SK-N-MC (cell line): Measurements from ENCODE around the gene ASRGL1.

ENCODE experiments used
- DNase-seq: peaks from one replicate; pipeline ENCODE4 v3.0.0-alpha.2; 2011; ENCODE audit warnings: low read depth, low spot score
- H3K27ac ChIP-seq: fragments of 200-600 bp; sonication (generic); 2 replicates; pipeline ENCODE4 v1.5.1; 2016; ENCODE audit warnings: mixed run types
- H3K36me3 ChIP-seq: fragments of 200-600 bp; sonication (generic); 2 replicates; pipeline ENCODE4 v1.6.1; 2017; ENCODE audit warnings: antibody characterized with exemption, low read length, mixed read lengths; ENCODE audit not compliant: insufficient read depth
- H3K4me3 ChIP-seq: fragments of 200-600 bp; sonication (generic); 2 replicates; pipeline ENCODE4 v1.5.1; 2016
- H3K9ac ChIP-seq: fragments of 200-600 bp; sonication (generic); 2 replicates; pipeline ENCODE4 v1.8.0; 2017; ENCODE audit warnings: mixed run types, mixed read lengths; ENCODE audit not compliant: insufficient read length
- H3K9me3 ChIP-seq: fragments of 200-600 bp; sonication (generic); 2 replicates; pipeline ENCODE4 v1.6.1; 2017; ENCODE audit warnings: low read depth, mild to moderate bottlenecking, antibody characterized with exemption, low read length, moderate library complexity, mixed read lengths
- EZH2 ChIP-seq: fragments of 200-600 bp; sonication (generic); IDR thresholded peaks from one replicate; pipeline ENCODE4 v1.6.1; 2017; ENCODE audit warnings: antibody characterized with exemption
- FOXP2 ChIP-seq: optimal IDR thresholded peaks from 2 replicates; pipeline ENCODE3; 2011; ENCODE audit warnings: mild to moderate bottlenecking, moderate library complexity; ENCODE audit not compliant: insufficient read depth; ENCODE audit errors: extremely low read length, control extremely low read depth
- POLR2AphosphoS5 ChIP-seq: IDR thresholded peaks from 2 replicates; pipeline ENCODE4 v1.6.1; 2012; ENCODE audit warnings: mild to moderate bottlenecking, low read depth, low read length, borderline replicate concordance

ASRGL1 gene

GRCh38 chr11:62421996-62422395 is 84.7 kb downstream of the ASRGL1 start:
- TF ChIP-seq POLR2AphosphoS5: no peak
- TF ChIP-seq EZH2: no peak
- no peak for TF ChIP-seq FOXP2

GRCh38 chr11:62423012-62423411 is 85.8 kb downstream of the ASRGL1 start:
- no peak for DNase-seq
- Histone ChIP-seq H3K27ac (peak overlapping the region; percentile 17; the same call in 1 of the 2 replicates), H3K36me3 (no peaks in the 10 kb centered on the region), H3K9ac (no peak overlapping the region), H3K9me3 (no peaks in the 10 kb centered on the region), H3K4me3 (0 out of 2 replicates have a peak overlapping the region, but pooled peaks have one; percentile 14)
- TF ChIP-seq FOXP2 (no peak), POLR2AphosphoS5 (no peak), EZH2 (no peak)

More at GRCh38 chr11:62421996-62422395, 84.7 kb downstream of the ASRGL1 start:
- Histone ChIP-seq H3K4me3 (no peak overlapping the region), H3K27ac (peak overlapping the region; percentile 31; the same call in 1 of the 2 replicates), H3K9ac (no peak overlapping the region), H3K9me3 (no peaks in the 10 kb centered on the region), H3K36me3 (no peaks in the 10 kb centered on the region)
- no peak for DNase-seq

DNA sequence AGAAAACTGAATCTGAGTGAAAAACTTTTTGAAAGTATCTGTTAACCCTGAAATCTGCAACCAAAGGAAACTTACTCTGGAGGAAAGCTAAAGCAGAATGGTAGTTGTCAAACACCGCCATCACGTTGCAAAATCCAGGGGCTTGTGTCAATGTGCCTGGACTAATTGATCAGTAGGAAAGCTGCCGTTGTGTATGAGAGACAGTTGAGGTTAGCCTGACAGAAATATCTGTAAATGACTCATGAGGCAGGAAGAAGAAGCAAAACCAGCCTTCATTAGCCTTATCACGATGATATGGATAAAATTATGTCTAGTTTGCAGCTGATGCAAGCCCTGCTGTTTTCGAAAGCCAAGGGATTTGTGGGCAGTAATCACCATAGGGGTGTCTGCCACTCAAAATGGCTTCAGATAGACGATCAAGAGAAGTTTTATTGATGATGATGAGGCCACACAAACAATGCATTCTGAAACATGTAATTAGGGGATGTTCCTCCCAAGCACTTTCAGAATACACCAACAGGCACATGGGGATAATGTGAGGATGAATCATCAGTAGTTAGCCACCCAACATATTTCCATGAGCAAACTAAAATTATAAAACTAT is 90.5 kb downstream of the ASRGL1 start:
- H3K27ac ChIP-seq: no peak overlapping the region
- no peak overlapping the region for H3K9ac ChIP-seq
- no peaks in the 10 kb centered on the region for H3K9me3 ChIP-seq
- H3K36me3 ChIP-seq: no peaks in the 10 kb centered on the region
- H3K4me3 ChIP-seq: no peak overlapping the region
- no peak for DNase-seq
- TF ChIP-seq POLR2AphosphoS5: no peak
- TF ChIP-seq FOXP2: no peak
- TF ChIP-seq EZH2: no peak

DNA sequence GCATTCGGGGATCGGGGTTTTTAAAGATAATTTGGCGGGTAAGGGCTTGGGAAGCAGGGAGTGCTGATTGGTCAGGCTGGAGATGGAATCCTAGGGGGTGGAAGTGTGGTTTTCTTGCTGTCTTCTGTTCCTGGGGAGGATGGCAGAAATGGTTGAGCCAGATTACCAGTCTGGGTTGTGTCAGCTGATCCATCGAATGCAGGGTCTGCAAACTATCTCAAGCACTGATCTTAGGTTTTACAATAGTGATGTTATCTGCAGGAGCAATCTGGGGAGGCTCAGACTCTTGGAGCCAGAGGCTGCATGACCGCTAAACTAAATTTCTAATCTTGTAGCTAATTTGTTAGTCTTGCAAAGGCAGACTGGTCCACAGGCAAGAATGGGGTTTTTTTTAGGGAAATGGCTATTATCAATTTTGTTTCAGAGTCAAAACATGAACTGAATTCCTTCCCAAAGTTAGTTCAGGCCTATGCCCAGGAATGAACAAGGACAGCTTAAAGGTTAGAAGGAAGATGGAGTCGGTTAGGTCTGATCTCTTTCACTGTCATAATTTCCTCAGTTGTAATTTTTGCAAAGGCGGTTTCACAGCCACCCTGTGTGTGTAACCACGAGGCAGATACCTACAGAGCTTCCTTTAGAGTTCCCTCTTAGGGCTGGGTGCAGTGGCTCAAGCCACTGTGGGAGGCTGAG is 91.8 kb downstream of the ASRGL1 start:
- Histone ChIP-seq H3K4me3 (no peak overlapping the region), H3K9ac (no peak overlapping the region), H3K36me3 (no peaks in the 10 kb centered on the region), H3K27ac (no peak overlapping the region), H3K9me3 (no peaks in the 10 kb centered on the region)
- no peak for DNase-seq
- TF ChIP-seq EZH2 (no peak), FOXP2 (no peak), POLR2AphosphoS5 (no peak)

DNA sequence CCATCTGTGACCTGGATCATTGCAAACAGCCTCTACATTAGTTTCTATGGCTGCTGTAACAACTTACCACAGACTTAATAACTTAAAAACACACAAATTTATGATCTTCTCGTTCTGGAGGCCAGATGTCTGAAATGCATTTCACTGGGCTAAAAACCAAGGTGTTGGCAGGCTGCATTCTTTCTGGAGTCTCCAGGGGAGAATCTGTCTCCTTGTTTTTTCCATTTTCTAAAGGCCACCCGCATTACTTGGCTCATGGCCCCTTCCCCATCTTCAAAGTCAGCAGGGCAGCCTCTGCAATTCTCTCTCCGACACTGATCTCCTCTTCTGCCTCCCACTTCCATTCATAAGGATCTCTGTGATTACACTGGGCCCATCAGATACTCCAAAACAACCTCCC is 93.2 kb downstream of the ASRGL1 start:
- Histone ChIP-seq H3K36me3 (no peaks in the 10 kb centered on the region), H3K9me3 (no peaks in the 10 kb centered on the region), H3K4me3 (no peak overlapping the region), H3K27ac (no peak overlapping the region), H3K9ac (no peak overlapping the region)
- TF ChIP-seq POLR2AphosphoS5 (no peak), FOXP2 (no peak), EZH2 (no peak)
- no peak for DNase-seq

DNA sequence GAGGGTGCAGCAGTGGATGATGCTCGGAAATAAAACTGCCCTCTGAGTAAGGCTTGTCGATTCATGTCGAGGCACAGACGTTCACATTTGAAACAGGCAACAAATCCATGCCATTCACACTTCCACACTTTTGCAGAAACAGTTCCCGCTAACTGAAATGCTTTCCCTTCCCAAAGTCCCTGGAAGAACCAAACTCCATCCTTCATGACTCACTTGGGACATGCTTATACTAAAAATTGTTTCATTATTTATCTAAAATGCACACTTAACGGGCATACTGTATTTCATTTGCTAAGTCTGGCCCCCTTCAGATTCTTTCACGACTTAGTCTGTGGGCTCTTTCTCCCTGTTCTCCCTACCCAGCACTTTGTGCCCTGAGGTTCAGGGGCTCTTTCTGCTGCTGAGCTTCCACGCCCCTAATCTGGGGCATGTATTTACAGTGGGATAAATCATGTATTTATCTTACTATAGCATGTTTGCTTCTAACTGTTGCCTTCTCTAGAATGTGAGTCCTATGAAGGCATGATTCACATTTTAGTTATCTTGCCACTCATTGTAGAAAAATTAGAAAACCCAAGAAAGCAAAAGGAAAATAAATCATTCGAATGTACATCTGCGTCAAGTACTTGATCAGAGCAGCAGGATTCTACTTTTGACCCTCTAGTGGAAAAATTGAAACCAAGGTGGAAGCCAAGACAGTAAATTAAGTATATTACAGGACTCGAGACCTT is 94.1 kb downstream of the ASRGL1 start:
- no peaks in the 10 kb centered on the region for H3K36me3 ChIP-seq
- no peaks in the 10 kb centered on the region for H3K9me3 ChIP-seq
- peak overlapping the region; percentile 1 for H3K9ac ChIP-seq
- H3K27ac ChIP-seq: no peak overlapping the region
- no peak for DNase-seq
- H3K4me3 ChIP-seq: no peak overlapping the region
- TF ChIP-seq POLR2AphosphoS5 (no peak), FOXP2 (no peak), EZH2 (no peak)

GRCh38 chr11:62432695-62433094 is 95.4 kb downstream of the ASRGL1 start:
- Histone ChIP-seq H3K36me3 (no peaks in the 10 kb centered on the region), H3K27ac (no peak overlapping the region), H3K9ac (no peak overlapping the region), H3K4me3 (no peak overlapping the region), H3K9me3 (no peaks in the 10 kb centered on the region)
- TF ChIP-seq POLR2AphosphoS5: no peak
- TF ChIP-seq EZH2: no peak
- TF ChIP-seq FOXP2: no peak
- DNase-seq: no peak
